PC-3 (cell line): ENCODE results near the gene LEMD2. TPM values are rescaled to one million over a fixed set of nuclear protein-coding genes. Genes with fewer than 3 reads are reported as not detected.

ENCODE experiments used
- ATAC-seq: fragments of 200-7000 bp; cut with Tn5 transposase; 2 replicates; pipeline ENCODE4 v1.9.1; 2020; ENCODE audit warnings: mild to moderate bottlenecking, moderate library complexity
- BruUV-seq: library from RNA; stranded (reverse); fragments of 400-500 nt; replicated peaks from 2 replicates; lab custom pipeline; 2021; lab: Mats Ljungman, UMichigan
- CTCF ChIA-PET: fragments of 300-600 bp; sonication (Branson Sonifier 250); formaldehyde crosslinking; loops from one replicate; lab custom pipeline; 2022; ENCODE audit warnings: antibody characterized with exemption; lab: Charles Lee
- POLR2A ChIA-PET: fragments of 300-600 bp; sonication (Branson Sonifier 250); formaldehyde crosslinking; loops from one replicate; lab custom pipeline; 2022; ENCODE audit warnings: antibody characterized with exemption; ENCODE audit not compliant: unreplicated experiment; lab: Charles Lee
- DNase-seq: peaks from one replicate; pipeline ENCODE4 v3.0.0-alpha.2; 2015
- H2AFZ ChIP-seq: fragments of 300-600 bp; sonication (generic); 2 replicates; pipeline ENCODE4 v1.6.0; 2016; ENCODE audit warnings: antibody characterized with exemption, low read length
- H3F3A ChIP-seq: fragments of 300-600 bp; sonication (generic); one replicate; pipeline ENCODE4 v1.6.0; 2017; ENCODE audit warnings: antibody characterized with exemption, low read length, control low read depth, mild to moderate bottlenecking; ENCODE audit not compliant: unreplicated experiment
- H3K27ac ChIP-seq: fragments of 300-600 bp; sonication (generic); 2 replicates; pipeline ENCODE4 v1.5.1; 2016; ENCODE audit warnings: mild to moderate bottlenecking, low read length
- H3K27me3 ChIP-seq: fragments of 300-600 bp; sonication (generic); 2 replicates; pipeline ENCODE4 v1.6.1; 2016; ENCODE audit warnings: low read length, mixed read lengths
- H3K36me3 ChIP-seq: fragments of 300-600 bp; sonication (generic); 2 replicates; pipeline ENCODE4 v1.6.1; 2016; ENCODE audit warnings: low read depth, mixed run types, low read length, mixed read lengths
- H3K4me1 ChIP-seq: fragments of 300-600 bp; sonication (generic); 2 replicates; pipeline ENCODE4 v1.5.1; 2016; ENCODE audit warnings: low read length; ENCODE audit not compliant: insufficient read depth
- H3K4me2 ChIP-seq: fragments of 300-600 bp; sonication (generic); 2 replicates; pipeline ENCODE4 v1.6.0; 2016; ENCODE audit warnings: low read length
- H3K4me3 ChIP-seq: fragments of 300-600 bp; sonication (generic); 2 replicates; pipeline ENCODE4 v1.5.1; 2016; ENCODE audit warnings: mild to moderate bottlenecking, low read length, mixed read lengths
- H3K79me2 ChIP-seq: fragments of 300-600 bp; sonication (generic); 2 replicates; pipeline ENCODE4 v1.6.1; 2017; ENCODE audit warnings: low read length, mixed read lengths
- H3K9ac ChIP-seq: fragments of 300-600 bp; sonication (generic); 2 replicates; pipeline ENCODE4 v1.6.0; 2016; ENCODE audit warnings: mild to moderate bottlenecking, low read length
- H3K9me2 ChIP-seq: fragments of 300-600 bp; sonication (generic); replicated peaks from 2 replicates; pipeline ENCODE4 v1.6.1; 2016; ENCODE audit warnings: mixed run types, low read length, mixed read lengths
- H3K9me3 ChIP-seq: fragments of 300-600 bp; sonication (generic); 2 replicates; pipeline ENCODE4 v1.6.1; 2016; ENCODE audit warnings: low read length, mixed read lengths
- H4K20me1 ChIP-seq: fragments of 300-600 bp; sonication (generic); 2 replicates; pipeline ENCODE4 v1.6.1; 2016; ENCODE audit warnings: low read length, mixed read lengths
- EZH2 ChIP-seq: fragments of 300-600 bp; sonication (generic); IDR thresholded peaks from one replicate; pipeline ENCODE4 v1.6.1; 2017; ENCODE audit warnings: antibody characterized with exemption, mild to moderate bottlenecking, low read length; ENCODE audit not compliant: unreplicated experiment
- EZH2phosphoT487 ChIP-seq: fragments of 300-600 bp; sonication (generic); IDR thresholded peaks from 2 replicates; pipeline ENCODE4 v1.6.1; 2018; ENCODE audit warnings: mild to moderate bottlenecking, antibody characterized with exemption, low read length, borderline replicate concordance
- intact Hi-C: fragments of 100-400 bp; cut with micrococcal nuclease; formaldehyde crosslinking; loops from 2 replicates; pipeline ENCODE4 v1.9.0; 2023
- total RNA-seq: library from RNA; depleted of rRNA; stranded (reverse); fragments of >200 nt; gene quantifications from 2 replicates; pipeline ENCODE4 v1.2.3, GENCODE V29; 2014
- TF ChIP-seq, protein P1 (sequence below): fragments of 300-600 bp; sonication (generic); conservative IDR thresholded peaks from 2 replicates; pipeline ENCODE4 v1.5.1; 2017; ENCODE audit warnings: antibody characterized with exemption, low read depth, mild to moderate bottlenecking, low read length

The LEMD2 gene
- total RNA-seq, 1 experiment from 2014 or later, result 54.5 TPM

DNA sequence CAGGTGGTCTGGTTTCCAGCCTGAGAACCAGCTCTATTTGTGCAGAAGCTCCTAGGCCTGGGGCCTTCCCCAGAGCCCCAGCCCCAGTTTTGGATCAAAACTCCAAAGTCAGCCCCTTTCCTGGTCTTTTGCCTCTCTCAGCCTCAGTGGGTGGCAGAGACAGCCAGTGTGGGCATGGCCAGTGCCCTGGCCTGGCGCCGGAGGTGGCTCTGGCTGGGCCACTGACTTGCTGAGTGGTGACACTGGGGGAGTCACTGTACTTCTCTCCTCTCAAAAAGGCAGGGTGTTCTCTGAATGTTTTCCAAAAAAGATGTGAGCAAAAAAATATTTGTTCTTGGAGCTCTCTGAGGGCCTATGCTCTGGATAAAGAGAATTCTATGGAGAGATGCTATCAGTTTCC lies 34.9 kb upstream of the LEMD2 start:
- Histone ChIP-seq H3K4me1 (no peaks in the 10 kb centered on the region), H3K9me2 (no peaks in the 10 kb centered on the region), H3K4me2 (no peak overlapping the region), H3F3A (no peaks in the 10 kb centered on the region), H3K27me3 (peaks cover 10% of the 10 kb centered on the region; the same call in 1 of the 2 replicates), H3K9me3 (no peaks in the 10 kb centered on the region), H3K36me3 (no peaks in the 10 kb centered on the region), H3K27ac (no peak overlapping the region), H4K20me1 (no peaks in the 10 kb centered on the region), H2AFZ (no peak overlapping the region), H3K79me2 (no peaks in the 10 kb centered on the region), H3K4me3 (no peak overlapping the region), H3K9ac (no peak overlapping the region)
- ChIA-PET CTCF (no interaction called here), POLR2A (no interaction called here)
- ATAC-seq (no peak), DNase-seq (no peak)
- intact Hi-C loops, result no loop called here
- BruUV-seq, result no TSS peak
- TF ChIP-seq EZH2 (no peak), EZH2phosphoT487 (no peak)
- TF ChIP-seq, protein P1, sequence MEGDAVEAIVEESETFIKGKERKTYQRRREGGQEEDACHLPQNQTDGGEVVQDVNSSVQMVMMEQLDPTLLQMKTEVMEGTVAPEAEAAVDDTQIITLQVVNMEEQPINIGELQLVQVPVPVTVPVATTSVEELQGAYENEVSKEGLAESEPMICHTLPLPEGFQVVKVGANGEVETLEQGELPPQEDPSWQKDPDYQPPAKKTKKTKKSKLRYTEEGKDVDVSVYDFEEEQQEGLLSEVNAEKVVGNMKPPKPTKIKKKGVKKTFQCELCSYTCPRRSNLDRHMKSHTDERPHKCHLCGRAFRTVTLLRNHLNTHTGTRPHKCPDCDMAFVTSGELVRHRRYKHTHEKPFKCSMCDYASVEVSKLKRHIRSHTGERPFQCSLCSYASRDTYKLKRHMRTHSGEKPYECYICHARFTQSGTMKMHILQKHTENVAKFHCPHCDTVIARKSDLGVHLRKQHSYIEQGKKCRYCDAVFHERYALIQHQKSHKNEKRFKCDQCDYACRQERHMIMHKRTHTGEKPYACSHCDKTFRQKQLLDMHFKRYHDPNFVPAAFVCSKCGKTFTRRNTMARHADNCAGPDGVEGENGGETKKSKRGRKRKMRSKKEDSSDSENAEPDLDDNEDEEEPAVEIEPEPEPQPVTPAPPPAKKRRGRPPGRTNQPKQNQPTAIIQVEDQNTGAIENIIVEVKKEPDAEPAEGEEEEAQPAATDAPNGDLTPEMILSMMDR, result no peak

DNA sequence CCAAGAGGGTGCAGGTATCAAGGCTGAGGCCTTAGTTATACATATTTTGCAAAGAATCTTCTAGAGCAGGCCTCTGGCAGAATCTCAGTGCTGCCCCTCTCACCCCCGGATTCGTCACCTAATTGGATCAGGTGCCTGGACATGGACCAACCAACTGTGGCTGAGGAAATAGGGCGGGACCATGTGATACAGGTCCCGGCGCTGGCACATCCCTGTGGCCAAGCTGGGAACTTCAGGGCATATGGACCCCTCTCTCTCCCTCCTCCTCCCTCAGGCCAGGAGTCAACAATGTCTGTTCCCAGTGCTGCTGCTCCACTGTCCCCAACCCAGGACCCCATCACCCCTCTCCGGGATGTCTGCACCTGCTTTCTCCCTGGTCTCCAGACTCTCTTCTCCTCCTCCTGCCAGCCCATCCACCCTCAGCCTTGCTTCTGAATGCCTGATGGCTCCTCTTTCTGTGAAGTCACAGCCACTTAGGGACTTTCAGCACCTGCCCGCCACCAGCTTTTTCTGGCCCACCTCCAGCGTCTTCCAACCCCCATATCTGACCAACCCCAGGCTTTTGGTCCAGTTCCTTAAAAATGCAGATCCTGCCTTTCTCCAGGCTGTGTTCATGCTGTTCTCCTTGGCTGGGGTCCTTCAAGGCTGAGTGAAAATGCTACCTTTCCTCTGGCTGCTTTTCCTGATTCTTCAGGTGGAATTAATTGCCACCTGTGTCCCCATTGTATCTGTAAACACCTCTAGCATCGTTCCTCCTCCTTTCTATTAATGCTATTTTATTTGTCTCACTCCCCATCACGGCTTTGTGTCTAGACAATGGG lies 33.9 kb upstream of the LEMD2 start:
- CTCF ChIA-PET, result no interaction called here
- DNase-seq (peak; percentile 52), ATAC-seq (peak; percentile 80)
- H4K20me1 ChIP-seq, result no peaks in the 10 kb centered on the region
- intact Hi-C loops, result no loop called here
- H3K27me3 ChIP-seq, result peaks cover 10% of the 10 kb centered on the region
- H3K79me2 ChIP-seq, result no peaks in the 10 kb centered on the region
- H3K9me3 ChIP-seq, result no peaks in the 10 kb centered on the region
- no peak overlapping the region for H3K4me3 ChIP-seq
- no peak overlapping the region for H2AFZ ChIP-seq
- POLR2A ChIA-PET, result no interaction called here
- H3K27ac ChIP-seq, result no peak overlapping the region
- no peaks in the 10 kb centered on the region for H3K9me2 ChIP-seq
- H3K36me3 ChIP-seq, result no peaks in the 10 kb centered on the region
- no peaks in the 10 kb centered on the region for H3F3A ChIP-seq
- H3K4me2 ChIP-seq, result no peak overlapping the region
- no TSS peak for BruUV-seq
- no peak overlapping the region for H3K9ac ChIP-seq
- H3K4me1 ChIP-seq, result no peaks in the 10 kb centered on the region
- TF ChIP-seq, protein P1, result peak; percentile 50; the same call in 1 of the 2 replicates
- TF ChIP-seq EZH2phosphoT487 (no peak), EZH2 (no peak)
